Jurkat, Clone E6-1 (cell line): ENCODE measurements around the gene LHFPL6.

Experiments
- DNase-seq: peaks from one replicate; pipeline ENCODE4 v3.0.0-alpha.2; 2011; ENCODE audit warnings: low read depth, low spot score
- H3K4me3 ChIP-seq: 2 replicates; pipeline ENCODE4 v1.5.1; 2011; ENCODE audit warnings: mild to moderate bottlenecking, low read length, control low read depth, moderate library complexity

LHFPL6 gene

DNA sequence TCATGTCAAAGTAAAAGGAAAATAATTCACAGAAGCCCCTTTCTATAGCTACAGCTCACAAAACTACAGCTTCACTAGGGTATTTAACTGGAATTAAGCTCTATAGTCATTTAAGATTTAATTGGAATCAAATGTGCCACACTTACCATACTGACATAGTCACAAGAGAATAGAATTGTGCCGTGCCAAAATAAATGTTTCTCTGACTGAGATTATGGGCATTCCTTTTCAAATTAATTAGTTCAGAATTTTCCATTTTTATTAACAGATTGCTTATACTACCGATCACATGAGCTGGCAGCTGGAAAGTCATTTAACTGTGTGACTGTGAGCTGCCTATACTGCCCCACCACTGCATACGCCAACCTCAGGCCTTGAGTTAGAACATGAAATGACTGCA, 108.4 kb downstream of the LHFPL6 start:
- no peak overlapping the region for H3K4me3 ChIP-seq
- DNase-seq: no peak

DNA sequence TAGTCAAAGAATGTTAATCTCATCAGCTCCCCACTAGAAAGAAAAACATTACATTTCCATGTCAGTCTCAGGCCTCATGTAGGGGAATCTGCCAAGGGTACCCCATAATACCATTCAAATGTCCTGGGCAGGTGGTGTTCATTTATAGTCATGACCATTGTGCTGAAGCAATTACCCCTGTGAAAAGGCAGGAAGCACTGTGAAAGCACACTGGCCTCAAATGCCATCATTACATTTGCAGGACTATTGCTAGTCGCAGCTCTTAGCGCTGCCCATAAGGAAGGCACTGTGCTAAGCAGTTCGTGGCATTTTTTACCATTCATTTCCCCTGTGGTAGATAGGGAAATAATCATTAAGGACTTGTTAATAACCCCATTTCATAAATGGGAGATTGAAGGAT, 109.0 kb downstream of the LHFPL6 start:
- H3K4me3 ChIP-seq: no peak overlapping the region
- DNase-seq: no peak

DNA sequence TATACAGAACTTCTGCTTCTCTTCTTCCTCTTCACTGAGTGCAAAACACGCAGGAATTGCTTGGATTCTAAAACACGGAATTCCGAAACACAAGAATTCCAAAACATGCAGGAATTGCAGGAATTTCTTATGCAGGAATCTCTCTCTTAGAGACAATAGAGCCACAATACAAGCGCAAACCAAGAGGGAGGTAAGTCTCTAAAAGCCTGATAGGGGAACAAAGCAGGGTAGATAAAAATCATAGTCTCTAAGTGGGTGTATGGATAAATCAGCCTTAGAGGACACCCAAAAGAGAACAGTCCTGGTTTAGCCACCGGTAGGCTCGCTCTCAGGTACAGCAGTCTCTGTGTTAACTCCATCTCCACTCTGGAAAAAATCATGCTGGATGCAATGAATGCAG, 112.9 kb downstream of the LHFPL6 start:
- no peak for DNase-seq
- H3K4me3 ChIP-seq: no peak overlapping the region

DNA sequence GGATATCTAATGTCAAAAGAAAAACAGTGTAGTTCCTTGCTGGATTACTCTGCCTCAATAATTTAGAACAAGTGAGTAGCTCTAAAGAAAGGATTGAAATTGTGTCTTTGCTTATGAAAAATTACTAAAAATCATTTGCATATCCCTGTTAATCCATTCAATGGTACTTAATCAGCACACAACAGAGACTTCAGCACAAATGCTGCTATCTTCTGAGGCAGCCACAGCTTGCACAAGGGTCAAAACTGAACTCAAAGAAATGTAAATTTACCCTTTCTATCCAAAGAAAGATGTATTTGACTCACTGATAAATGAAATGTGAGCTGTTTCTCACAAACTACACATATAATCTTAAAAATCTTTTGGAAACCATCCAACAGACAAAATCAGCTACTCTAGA, 116.2 kb downstream of the LHFPL6 start:
- DNase-seq: no peak
- no peak overlapping the region for H3K4me3 ChIP-seq

DNA sequence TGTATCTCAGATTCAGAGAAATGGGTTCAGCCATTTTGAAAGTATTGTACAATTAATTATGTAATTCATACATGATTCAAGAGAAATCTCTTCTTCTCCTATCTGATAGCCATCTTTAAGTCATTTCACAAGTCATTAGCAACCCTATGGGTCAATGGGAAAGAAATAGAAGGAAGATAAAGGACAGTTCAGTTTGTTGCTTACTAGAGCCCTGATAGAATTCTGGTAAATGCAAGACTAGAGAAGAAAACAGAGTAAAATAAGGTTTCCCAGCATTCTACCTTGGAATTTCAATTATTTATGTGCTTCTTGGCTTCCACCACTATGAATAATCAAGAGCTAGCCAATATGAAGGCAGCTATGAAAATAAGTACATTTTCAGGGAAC, 117.7 kb downstream of the LHFPL6 start:
- no peak for DNase-seq
- no peak overlapping the region for H3K4me3 ChIP-seq

DNA sequence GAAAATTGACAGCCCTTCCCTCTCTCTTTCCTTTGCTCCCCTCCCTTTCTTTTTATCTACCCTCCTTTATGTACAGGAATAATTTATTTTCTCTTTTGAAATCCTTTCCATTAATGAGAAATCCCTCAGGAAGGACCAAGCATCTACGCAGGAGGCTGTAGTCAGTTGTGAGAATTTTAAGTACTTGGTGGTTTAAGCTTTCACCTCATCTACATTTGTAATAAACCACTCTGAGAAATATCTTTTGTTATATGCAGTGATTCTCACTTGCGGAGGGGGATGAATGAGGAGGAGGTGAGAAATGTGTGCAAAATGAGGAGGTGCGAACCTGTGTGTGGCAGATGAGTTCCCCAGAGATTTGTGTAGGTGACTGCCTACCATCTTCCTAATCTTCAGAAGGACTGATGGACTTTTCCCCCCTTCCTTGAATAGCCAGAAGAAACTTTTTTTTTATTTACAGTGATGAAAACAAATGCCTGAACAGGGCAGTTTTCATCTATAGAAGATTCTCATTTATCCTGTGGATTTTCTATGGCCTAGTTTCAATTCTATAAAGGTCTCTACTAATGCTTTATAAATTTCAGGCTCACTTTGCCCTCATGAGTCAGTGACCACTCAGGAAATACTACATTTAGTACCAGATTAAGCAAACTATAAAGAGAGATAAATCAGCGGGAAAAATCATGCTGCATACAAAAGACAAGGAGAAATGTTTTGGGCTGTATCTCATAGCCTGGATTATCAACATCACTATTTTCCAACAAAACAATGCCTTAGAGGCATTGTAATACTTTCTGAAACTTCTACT, 118.3 kb downstream of the LHFPL6 start:
- H3K4me3 ChIP-seq: no peak overlapping the region
- DNase-seq: no peak

DNA sequence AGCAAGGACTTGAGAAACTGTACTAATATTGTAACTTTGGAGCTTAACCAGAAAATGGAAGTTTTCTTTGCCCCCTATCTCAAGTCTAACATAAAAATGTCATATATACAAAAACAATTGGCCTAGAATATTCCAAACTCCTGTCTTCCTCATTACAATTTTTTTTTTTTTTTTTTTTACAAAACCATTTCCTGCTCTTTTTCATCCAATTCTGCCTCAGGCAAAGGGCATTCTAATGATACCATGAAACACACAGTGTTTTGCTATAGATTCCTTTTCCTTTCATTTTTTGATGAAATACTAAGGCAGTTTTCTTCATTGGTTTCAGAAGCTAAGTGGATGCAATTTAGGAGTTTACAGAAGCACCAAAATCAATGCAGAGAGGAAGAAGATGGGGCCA, 119.7 kb downstream of the LHFPL6 start:
- no peak for DNase-seq
- H3K4me3 ChIP-seq: no peak overlapping the region

DNA sequence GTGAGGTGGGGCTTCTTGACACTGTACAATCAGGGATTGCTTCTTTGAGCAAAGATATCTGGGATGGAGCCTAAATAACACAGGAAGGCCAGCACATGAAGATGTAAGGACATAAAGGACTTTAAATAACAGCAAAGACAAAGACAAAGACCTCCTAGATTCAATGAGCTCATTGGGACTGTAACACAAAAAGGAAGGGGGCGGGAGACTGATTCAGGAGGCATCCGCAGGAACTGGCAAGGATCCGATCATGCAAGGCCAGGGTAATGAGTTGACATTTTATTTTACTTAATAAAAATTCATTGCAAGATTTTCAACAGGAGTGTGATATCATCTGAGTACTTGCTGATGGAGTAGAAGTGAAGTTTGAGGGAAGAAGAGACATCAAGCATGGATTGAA, 121.5 kb downstream of the LHFPL6 start:
- no peak for DNase-seq

DNA sequence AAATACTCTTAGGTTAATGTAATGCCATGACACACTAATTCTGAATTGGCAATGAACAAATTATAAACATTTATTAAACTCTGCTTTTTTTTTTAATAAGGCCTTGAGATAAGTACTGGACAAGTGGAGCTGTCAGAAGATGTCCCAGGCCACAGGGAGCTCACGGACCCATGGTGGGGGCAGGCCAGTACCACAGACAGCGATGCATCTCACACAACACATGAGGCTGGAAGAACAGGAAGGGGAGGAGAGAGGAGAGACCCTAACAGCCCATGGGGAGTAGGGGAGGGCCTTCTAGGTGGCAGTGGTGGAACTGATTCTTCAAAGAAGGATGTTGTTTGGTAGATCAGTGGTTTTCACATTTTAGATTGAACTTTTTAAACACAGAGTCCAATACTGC, 128.4 kb downstream of the LHFPL6 start:
- DNase-seq: no peak
- H3K4me3 ChIP-seq: no peak overlapping the region

More for the DNA sequence above, 121.5 kb downstream of the LHFPL6 start:
- H3K4me3 ChIP-seq: no peak overlapping the region

DNA sequence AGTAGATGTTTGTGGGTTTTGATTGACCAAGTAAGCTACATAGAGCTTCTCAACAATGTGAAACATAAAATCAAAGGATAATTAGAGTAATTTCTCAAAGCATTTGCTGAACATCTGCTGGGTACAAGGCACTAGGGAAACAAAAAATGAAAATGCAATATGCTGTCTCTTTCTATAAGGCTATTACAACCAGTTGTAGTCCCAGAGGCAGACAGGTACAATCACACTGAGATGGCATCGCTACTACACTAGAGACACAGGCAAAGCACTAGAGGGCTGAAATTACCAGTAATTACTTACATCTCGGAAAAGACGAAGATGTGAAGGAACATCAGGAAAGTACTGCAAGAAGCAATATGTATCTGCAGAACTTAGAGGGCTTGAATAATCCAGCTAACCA, 133.3 kb downstream of the LHFPL6 start:
- H3K4me3 ChIP-seq: no peak overlapping the region
- no peak for DNase-seq

DNA sequence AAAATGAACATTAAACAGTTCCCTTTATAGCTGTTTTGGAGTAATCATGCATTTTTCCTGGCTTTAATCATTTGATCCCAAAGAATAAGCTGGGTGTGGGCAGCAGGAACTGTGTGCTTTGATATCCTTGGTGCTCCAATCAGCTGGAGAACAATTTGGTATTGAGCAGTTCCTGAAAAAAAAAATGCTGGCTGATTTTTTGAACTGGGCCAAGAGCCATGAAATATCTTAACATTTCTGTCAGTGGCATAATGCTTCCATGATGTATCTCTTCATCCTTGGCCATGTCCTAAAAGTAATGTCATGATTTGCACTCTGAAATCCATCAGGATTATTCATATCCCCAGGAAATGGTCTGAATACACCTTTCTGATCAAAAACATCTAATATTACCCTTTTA, 134.7 kb downstream of the LHFPL6 start:
- no peak overlapping the region for H3K4me3 ChIP-seq
- no peak for DNase-seq

DNA sequence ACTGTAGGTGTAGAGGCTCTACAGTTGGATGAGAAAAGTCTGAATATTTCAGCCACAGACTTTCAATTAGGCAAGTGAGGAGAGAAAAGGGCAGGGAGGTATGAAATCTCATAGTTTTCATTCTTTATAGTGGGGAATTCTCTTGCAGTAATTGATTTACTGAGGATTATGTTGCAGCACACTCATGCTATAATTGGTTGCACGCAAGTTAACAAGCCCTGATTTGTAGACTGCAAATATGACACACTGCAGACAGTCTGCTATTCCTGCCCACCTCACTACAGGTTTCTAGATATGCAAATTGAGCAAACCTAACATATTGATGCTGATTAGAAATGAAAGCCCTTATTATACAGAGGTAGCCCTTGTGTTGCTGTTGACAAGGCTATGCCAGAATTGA, 139.4 kb downstream of the LHFPL6 start:
- no peak overlapping the region for H3K4me3 ChIP-seq
- DNase-seq: no peak

DNA sequence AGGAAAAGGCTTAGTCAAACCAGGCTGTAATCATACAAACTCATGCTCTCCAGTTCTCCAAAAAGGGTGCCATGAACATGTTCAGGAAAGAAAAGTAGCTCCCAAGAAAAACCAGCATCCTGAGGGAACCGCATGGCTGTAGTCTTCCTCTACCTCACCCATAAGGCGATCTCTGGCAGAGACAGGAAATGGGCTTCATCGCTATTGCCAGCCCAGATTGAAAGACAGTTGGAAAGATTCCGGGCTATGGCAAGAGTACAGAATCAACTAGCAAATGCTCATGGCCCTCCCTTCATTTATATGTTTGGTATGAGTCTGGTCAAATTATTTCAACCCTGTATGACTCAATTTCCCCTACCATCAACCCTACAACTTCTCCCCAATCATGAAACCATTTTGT, 140.1 kb downstream of the LHFPL6 start:
- H3K4me3 ChIP-seq: no peak overlapping the region
- DNase-seq: no peak

DNA sequence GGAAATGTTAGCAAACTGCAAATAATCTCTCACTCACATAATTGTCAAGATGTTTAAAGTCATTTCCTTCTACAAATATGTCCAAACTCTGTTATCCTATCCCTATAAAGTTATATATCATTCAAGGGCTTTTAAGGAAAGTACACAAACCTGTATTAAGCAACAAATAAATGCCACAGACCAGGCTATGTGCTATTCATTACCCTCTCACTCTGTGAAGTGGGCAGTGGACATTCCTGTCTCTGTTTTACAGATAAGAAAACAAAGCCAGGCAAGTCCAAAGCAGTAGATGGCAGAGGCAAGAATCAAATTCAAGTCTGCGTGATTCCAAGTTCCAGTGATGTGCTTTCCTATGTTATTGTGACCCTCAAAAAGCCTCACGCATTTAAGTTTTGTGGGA, 140.6 kb downstream of the LHFPL6 start:
- H3K4me3 ChIP-seq: no peak overlapping the region
- DNase-seq: no peak

DNA sequence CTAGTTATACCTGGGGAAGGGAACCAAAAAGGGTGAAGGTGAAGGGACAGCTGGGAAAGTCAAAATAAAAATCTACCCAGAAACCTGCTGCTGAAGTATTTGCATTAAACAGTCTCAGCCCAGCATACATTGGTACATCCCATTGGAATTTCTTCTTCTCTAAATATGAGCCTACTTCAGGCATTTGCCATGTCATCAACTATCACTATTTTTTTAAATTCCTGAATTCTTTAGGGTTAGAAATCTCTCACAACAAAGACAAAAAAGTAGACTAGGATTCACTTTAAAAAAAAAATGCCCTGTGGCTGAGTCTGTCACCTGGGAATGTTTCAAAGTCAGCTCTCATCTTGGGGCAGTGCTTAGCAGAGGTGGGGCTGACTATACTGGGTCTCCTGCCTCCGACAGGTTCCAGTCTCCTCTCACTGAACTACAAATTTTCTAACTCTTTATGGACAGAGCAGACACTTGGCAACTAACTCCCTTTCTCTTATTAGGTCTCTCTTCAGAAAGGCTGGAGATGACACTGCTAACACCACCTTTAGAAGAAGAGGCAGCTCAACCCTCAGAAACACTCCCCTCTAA, 141.2 kb downstream of the LHFPL6 start:
- DNase-seq: no peak
- H3K4me3 ChIP-seq: no peak overlapping the region

DNA sequence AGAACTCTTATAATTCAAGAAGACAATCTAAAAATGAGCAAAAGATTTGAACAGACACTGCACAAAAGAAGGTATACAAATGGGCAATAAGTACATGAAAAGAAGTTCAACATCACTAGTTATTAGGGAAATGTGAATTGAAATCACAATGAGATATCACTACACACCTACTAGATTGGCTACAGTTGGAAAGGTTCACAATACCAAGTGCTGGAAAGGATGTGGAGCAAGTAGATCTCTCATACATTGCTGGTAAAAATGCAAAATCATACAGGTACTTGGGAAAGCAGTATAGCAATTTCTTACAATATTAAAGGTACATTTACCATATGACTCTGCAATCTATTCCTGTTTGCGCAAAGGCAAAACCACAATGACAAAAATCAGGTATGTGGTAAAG, 145.7 kb downstream of the LHFPL6 start:
- no peak for DNase-seq
- H3K4me3 ChIP-seq: no peak overlapping the region

DNA sequence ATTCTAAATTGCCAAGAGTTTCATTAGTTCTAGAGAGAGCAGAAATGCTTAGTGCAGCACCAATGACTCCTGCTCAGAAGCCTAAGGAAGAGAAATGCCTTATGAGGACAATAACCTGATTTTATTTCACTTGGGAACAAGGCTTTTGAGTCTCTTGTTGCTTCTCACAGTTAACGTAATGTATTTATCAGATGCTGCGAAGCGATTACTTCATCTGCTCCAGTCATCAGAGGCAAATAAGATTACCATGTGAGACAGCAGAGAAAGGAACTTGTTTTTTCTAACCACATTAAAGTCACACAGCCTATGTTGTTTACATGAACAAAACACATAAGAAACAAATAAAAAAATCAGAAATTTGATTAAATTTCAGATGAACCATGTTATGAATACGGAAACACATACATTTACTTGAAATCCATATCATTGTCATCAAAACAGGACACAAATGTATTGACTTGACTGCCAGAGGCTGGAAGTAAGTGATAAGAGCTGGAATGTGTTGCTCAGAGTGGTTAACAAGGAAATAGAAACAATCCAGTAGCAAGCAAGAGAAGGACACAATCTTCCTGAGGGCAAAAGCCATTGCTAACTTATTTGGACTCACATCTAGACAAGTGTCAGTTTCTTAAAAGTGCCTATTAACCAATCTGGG, 147.3 kb downstream of the LHFPL6 start:
- DNase-seq: no peak
- H3K4me3 ChIP-seq: no peak overlapping the region

DNA sequence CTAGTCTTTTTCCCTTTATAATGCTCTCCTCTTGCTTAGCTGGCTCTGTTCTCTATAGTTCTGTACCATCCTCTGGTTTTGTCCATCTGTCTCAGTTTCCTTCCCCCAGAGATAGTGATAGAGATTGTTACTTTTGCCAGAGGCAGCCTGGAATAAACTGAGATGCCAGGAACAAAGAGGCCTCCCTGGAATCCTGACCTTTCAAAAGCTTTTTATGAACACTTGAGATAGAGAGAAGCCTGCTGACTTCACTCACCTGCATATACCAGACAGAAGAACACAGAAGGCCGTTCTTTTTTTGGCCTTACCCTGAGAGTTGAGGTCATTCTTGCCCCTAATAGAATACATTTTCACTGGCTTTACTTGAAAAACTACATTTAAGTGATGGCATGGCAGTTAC, 150.2 kb downstream of the LHFPL6 start:
- DNase-seq: no peak
- no peak overlapping the region for H3K4me3 ChIP-seq

DNA sequence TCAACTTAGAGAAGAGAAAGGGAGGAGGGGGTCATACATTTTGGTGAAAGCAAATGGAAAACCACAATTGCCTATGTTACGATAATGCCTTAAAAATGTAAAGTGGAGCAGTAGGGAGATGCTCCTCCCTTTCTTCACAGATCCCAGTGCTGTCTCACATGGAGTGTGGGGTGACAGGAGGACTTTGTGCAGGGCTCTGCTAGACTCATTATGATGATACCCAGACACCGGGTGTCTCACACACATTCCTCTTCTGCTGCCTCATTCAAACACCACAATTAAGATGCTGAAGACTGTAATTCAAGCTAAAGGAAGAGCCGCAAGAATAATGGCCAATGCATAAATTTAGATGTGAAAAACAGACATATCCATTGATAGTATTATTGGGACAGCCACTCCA, 150.6 kb downstream of the LHFPL6 start:
- H3K4me3 ChIP-seq: no peak overlapping the region
- DNase-seq: no peak

DNA sequence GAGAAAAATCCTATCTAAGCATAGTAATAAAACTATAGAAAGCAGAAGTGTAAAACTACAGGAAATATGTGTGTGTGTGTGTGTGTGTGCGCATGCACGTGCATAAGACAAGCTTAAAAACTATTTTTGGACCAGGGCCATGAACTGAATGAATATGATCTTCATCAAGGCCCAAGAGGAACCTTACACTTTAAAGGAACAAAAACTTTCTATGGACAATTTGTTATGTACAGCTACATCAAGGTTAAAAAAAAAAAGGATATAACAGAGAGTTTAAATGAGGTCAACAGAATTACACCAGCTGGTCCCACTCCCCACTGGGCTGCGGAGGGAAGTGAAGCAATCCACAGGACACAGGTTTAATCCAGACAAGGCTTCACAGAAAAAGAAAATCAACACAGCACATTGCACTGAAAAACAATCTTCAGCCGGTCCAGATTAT, 151.1 kb downstream of the LHFPL6 start:
- no peak for DNase-seq
- no peak overlapping the region for H3K4me3 ChIP-seq

DNA sequence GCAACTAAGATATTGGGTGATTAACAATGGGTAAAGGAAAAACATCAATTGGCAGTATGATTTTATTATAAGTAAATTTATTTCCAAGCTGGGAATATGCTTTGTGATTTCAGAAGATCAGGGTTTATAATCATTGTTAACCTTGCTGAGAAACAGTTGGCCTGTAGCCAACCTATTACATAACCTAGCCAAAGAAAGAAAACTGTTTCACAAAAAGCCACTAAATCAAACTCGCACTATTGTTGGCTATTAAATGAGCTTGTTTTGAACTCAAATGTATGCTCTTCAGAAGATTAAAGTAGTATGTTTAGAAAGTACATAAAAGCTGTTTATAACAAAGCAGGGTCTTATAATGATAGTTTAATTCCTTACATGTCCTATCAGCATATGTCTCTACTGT, 151.7 kb downstream of the LHFPL6 start:
- no peak for DNase-seq

More for the DNA sequence above, 151.7 kb downstream of the LHFPL6 start:
- H3K4me3 ChIP-seq: no peak overlapping the region
